Adrenal gland (tissue), 12 donors: Measurements from ENCODE around the gene S100A12. TPM values are rescaled to one million over a fixed set of nuclear protein-coding genes. Genes with fewer than 3 reads are reported as not detected.

Experiments
- DNase-seq, 7 donors: peaks; one replicate each; pipeline ENCODE4 v3.0.0-alpha.2; 2019 to 2020
- H3K27ac ChIP-seq, 5 donors: fragments of 200-600 bp; sonication (generic) in 4 of 5; 1 replicate in 3 of 5; 2 replicates in 2 of 5; pipeline versions ENCODE4 v1.5.1 to v1.8.0; 2016 to 2020; ENCODE audit warnings: mild to moderate bottlenecking in 1 of 5
- H3K27me3 ChIP-seq: fragments of 200-600 bp; 2 replicates; pipeline ENCODE4 v1.8.0; 2021
- H3K36me3 ChIP-seq, 2 donors: fragments of 200-600 bp; replicated peaks in 1 of 2; 1 replicate in 1 of 2; 2 replicates in 1 of 2; pipeline versions ENCODE4 v1.5.1 to v1.8.0; 2018 to 2022
- H3K4me1 ChIP-seq, 2 donors: fragments of 200-600 bp; replicated peaks in 1 of 2; 1 replicate in 1 of 2; 2 replicates in 1 of 2; pipeline versions ENCODE4 v1.5.1 to v1.8.0; 2018 to 2021
- H3K4me3 ChIP-seq, 4 donors: fragments of 200-600 bp; sonication (generic) in 3 of 4; one replicate each; pipeline ENCODE4 v1.5.1; 2016 to 2018
- H3K9me3 ChIP-seq, 3 donors: fragments of 200-600 bp; sonication (generic) in 1 of 3; replicated peaks in 1 of 3; 1 replicate in 2 of 3; 2 replicates in 1 of 3; pipeline versions ENCODE4 v1.5.1 to v1.8.0; 2016 to 2021
- CTCF ChIP-seq, 6 experiments: fragments of 450-650 bp in 4 of 6; fragments of 200-600 bp in 2 of 6; sonication (generic) in 1 of 6; IDR thresholded peaks; 1 replicate in 5 of 6; 2 replicates in 1 of 6; pipeline versions ENCODE4 v1.5.1 to v1.8.0; 2016 to 2021; ENCODE audit warnings: antibody characterized with exemption in 6 of 6, mild to moderate bottlenecking in 2 of 6, moderate library complexity in 1 of 6
- POLR2A ChIP-seq, 2 donors: fragments of 450-650 bp; IDR thresholded peaks; one replicate each; pipeline ENCODE4 v1.6.1; 2017; ENCODE audit warnings: antibody characterized with exemption in 2 of 2, mild to moderate bottlenecking in 2 of 2, moderate library complexity in 1 of 2
- WGBS, 4 donors: extraction: QIAGEN DNeasy Blood & Tissue Kit in 2 of 4; methylation state at CpG; one replicate each; pipeline versions ENCODE4 v1.1.5 to v1.1.7; 2013 to 2017; 5-methylcytosine and 5-hydroxymethylcytosine counted together
- intact Hi-C, 2 donors: fragments of 100-400 bp; cut with DNase I; formaldehyde crosslinking; loops; one replicate each; pipeline versions ENCODE4 v1.14.1 to v1.15.0; 2022 to 2023
- polyA plus RNA-seq, 3 donors: library from polyadenylated mRNA; stranded (reverse); fragments of 200-250 nt in 2 of 3; fragments of 350-450 nt in 1 of 3; fragmentation: Illumina TruSeq in 1 of 3; extraction: RNeasy Lipid Tissue Mini Kit (QIAGEN cat#74804) in 1 of 3; gene quantifications; one replicate each; pipeline ENCODE4 v1.2.3, GENCODE V29; 2013 to 2014
- total RNA-seq, 9 donors: library from RNA; depleted of rRNA in 4 of 9; stranded (reverse); fragments of >200 nt in 4 of 9; fragments of 120-200 nt in 1 of 9; fragmentation: NEBNext Ultra II Directional in 1 of 9; extraction: Animal tissue kit (Norgen Biotek cat#: 25700) in 1 of 9; gene quantifications; one replicate each; pipeline versions ENCODE4 v1.1.0 to v1.2.4, GENCODE V29; 2013 to 2023
- donor health status: healthy with polysubstance abuse.
- donor health status: Bipolar disorder and iron deficiency.
- donor health status: DM: yes; HTN: yes; CAD: no.
- donor health status: DM: no; HTN: no; CAD: no.
- donor health status: DM: no; HTN: no; CAD: no.
- donor health status: DM: yes; HTN: yes; CAD: no.

S100A12 gene
- total and polyA plus RNA-seq, 12 donors = 1.1 to 9.1 (median 2.2) TPM; not detected in 3

GRCh38 chr1:153346077-153346723, 29.2 kb downstream of the S100A12 start:
- no peaks in the 10 kb centered on the region for H3K9me3 ChIP-seq
- DNase-seq = no peak
- H3K4me3 ChIP-seq = no peak overlapping the region
- no peaks in the 10 kb centered on the region for H3K36me3 ChIP-seq
- WGBS, 4 donors = 58 to 70% (median 64%) methylated on average over 6 of the region's 6 CpGs
- H3K27me3 ChIP-seq = peaks cover 26% of the 10 kb centered on the region
- no peaks in the 10 kb centered on the region for H3K4me1 ChIP-seq
- TF ChIP-seq CTCF (IDR thresholded peaks at IDR 0.05) (no peak), POLR2A (IDR thresholded peaks at IDR 0.05) (no peak)
- intact Hi-C loops = no loop called here
- no peak overlapping the region for H3K27ac ChIP-seq

GRCh38 chr1:153345187-153346076, 30.0 kb downstream of the S100A12 start:
- WGBS, 4 donors = 71 to 76% (median 72%) methylated on average over 4 to 14 of the region's 14 CpGs
- peak in 1 of 7 donors; percentile 34 for DNase-seq
- Histone ChIP-seq H3K4me3 (no peak overlapping the region), H3K9me3 (no peaks in the 10 kb centered on the region), H3K27me3 (peaks cover 24% of the 10 kb centered on the region), H3K27ac (no peak overlapping the region), H3K4me1 (no peaks in the 10 kb centered on the region), H3K36me3 (no peaks in the 10 kb centered on the region)
- intact Hi-C loops = no loop called here
- no peak for TF ChIP-seq CTCF (IDR thresholded peaks at IDR 0.05)
- no peak for TF ChIP-seq POLR2A (IDR thresholded peaks at IDR 0.05)

- DNase-seq = peak in 1 of 7 donors; percentile 40
- no peaks in the 10 kb centered on the region for H3K4me1 ChIP-seq
- TF ChIP-seq CTCF (IDR thresholded peaks at IDR 0.05) (no peak), POLR2A (IDR thresholded peaks at IDR 0.05) (no peak)
- WGBS, 4 donors = 47 to 54% (median 49%) methylated on average over 3 of the region's 3 CpGs
- peaks cover 18% of the 10 kb centered on the region for H3K27me3 ChIP-seq
- H3K4me3 ChIP-seq = no peak overlapping the region
- intact Hi-C loops = no loop called here
- H3K36me3 ChIP-seq = no peaks in the 10 kb centered on the region
- no peaks in the 10 kb centered on the region for H3K9me3 ChIP-seq
- no peak overlapping the region for H3K27ac ChIP-seq
These were observed 30.7 kb downstream of the S100A12 start for GRCh38 chr1:153344718-153345025.

- intact Hi-C loops = no loop called here
- H3K4me3 ChIP-seq = no peak overlapping the region
- peak in 1 of 7 donors; percentile 30 for DNase-seq
- H3K27ac ChIP-seq = no peak overlapping the region
- 43 to 52% (median 49%) methylated on average over 9 of the region's 9 CpGs for WGBS, 4 donors
- H3K9me3 ChIP-seq = no peaks in the 10 kb centered on the region
- peaks cover 12% of the 10 kb centered on the region for H3K27me3 ChIP-seq
- H3K36me3 ChIP-seq = no peaks in the 10 kb centered on the region
- TF ChIP-seq CTCF (IDR thresholded peaks at IDR 0.05) (no peak), POLR2A (IDR thresholded peaks at IDR 0.05) (no peak)
- H3K4me1 ChIP-seq = no peaks in the 10 kb centered on the region
These were observed 31.4 kb downstream of the S100A12 start for GRCh38 chr1:153343811-153344717.
